ENCODE measurements around the gene NAB1. TPM values are rescaled to one million over a fixed set of nuclear protein-coding genes. Genes with fewer than 3 reads are reported as not detected.

NAB1 gene
- total RNA-seq, 2 donors from 2014 or later = 31.7 to 37.1 TPM

GRCh38 chr2:190685333-190685732, 36.5 kb downstream of the NAB1 start:
- no peak for TF ChIP-seq CTCF (IDR thresholded peaks at IDR 0.05)
- H3K36me3 ChIP-seq = no peaks in the 10 kb centered on the region

GRCh38 chr2:190693533-190694232, 44.8 kb downstream of the NAB1 start:
- Histone ChIP-seq H3K4me3 (no peak overlapping the region), H3K36me3 (peaks cover 4% of the 10 kb centered on the region), H3K27me3 (no peaks in the 10 kb centered on the region), H3K9ac (ENCODE audit: low read depth in 2 of 2, low read length in 2 of 2) (no peak overlapping the region), H3K9me3 (no peaks in the 10 kb centered on the region), H3K27ac (no peak overlapping the region), H3K4me1 (no peaks in the 10 kb centered on the region)
- TF ChIP-seq CTCF (IDR thresholded peaks at IDR 0.05) = no peak
- no peak for DNase-seq
- intact Hi-C loops (cut with DNase I) = no loop called here

More at GRCh38 chr2:190685333-190685732, 36.5 kb downstream of the NAB1 start:
- Histone ChIP-seq H3K27ac (no peak overlapping the region), H3K4me3 (no peak overlapping the region), H3K9ac (ENCODE audit: low read depth in 2 of 2, low read length in 2 of 2) (no peak overlapping the region), H3K27me3 (no peaks in the 10 kb centered on the region), H3K4me1 (no peaks in the 10 kb centered on the region), H3K9me3 (no peaks in the 10 kb centered on the region)
- no peak for DNase-seq
- intact Hi-C loops (cut with DNase I) = no loop called here

GRCh38 chr2:190694479-190694878, 45.6 kb downstream of the NAB1 start:
- H3K27ac ChIP-seq = no peak overlapping the region
- TF ChIP-seq CTCF (IDR thresholded peaks at IDR 0.05) = no peak
- peaks cover 4% of the 10 kb centered on the region for H3K36me3 ChIP-seq
- H3K4me1 ChIP-seq = no peaks in the 10 kb centered on the region
- no peak overlapping the region for H3K4me3 ChIP-seq
- intact Hi-C loops (cut with DNase I) = no loop called here
- no peak for DNase-seq
- H3K9ac ChIP-seq (ENCODE audit: low read depth in 2 of 2, low read length in 2 of 2) = no peak overlapping the region
- H3K9me3 ChIP-seq = no peaks in the 10 kb centered on the region
- no peaks in the 10 kb centered on the region for H3K27me3 ChIP-seq

- Histone ChIP-seq H3K4me1 (no peaks in the 10 kb centered on the region), H3K27ac (no peak overlapping the region)
- intact Hi-C loops (cut with DNase I) = no loop called here
These were observed 46.9 kb downstream of the NAB1 start for GRCh38 chr2:190695739-190696138.

GRCh38 chr2:190696792-190697398, 48.0 kb downstream of the NAB1 start:
- no peak for TF ChIP-seq CTCF (IDR thresholded peaks at IDR 0.05)
- Histone ChIP-seq H3K4me1 (no peaks in the 10 kb centered on the region), H3K27ac (no peak overlapping the region), H3K9ac (ENCODE audit: low read depth in 2 of 2, low read length in 2 of 2) (no peak overlapping the region), H3K4me3 (no peak overlapping the region), H3K36me3 (peaks cover 4% of the 10 kb centered on the region), H3K9me3 (no peaks in the 10 kb centered on the region), H3K27me3 (no peaks in the 10 kb centered on the region)
- DNase-seq = no peak
- intact Hi-C loops (cut with DNase I) = no loop called here

More at GRCh38 chr2:190695739-190696138, 46.9 kb downstream of the NAB1 start:
- H3K9me3 ChIP-seq = no peaks in the 10 kb centered on the region
- no peak for TF ChIP-seq CTCF (IDR thresholded peaks at IDR 0.05)
- no peak overlapping the region for H3K9ac ChIP-seq (ENCODE audit: low read depth in 2 of 2, low read length in 2 of 2)
- no peak overlapping the region for H3K4me3 ChIP-seq
- H3K36me3 ChIP-seq = peaks cover 4% of the 10 kb centered on the region
- no peak for DNase-seq
- H3K27me3 ChIP-seq = no peaks in the 10 kb centered on the region

Measured in colonic mucosa (tissue), 4 donors.